Activated CD4-positive, alpha-beta T cell treated with anti-CD3 and anti-CD28 coated beads for 1 hour (primary cell): Measurements from ENCODE around the gene DOHH.
"Not testable (repeated sequence)": the region's sequence is repeated elsewhere in the genome, so short reads cannot be mapped to it uniquely, and the experiment has no call there.

Experiments
- DNase-seq: peaks from one replicate; pipeline ENCODE4 v3.0.0-alpha.2; 2020

DOHH gene

DNA sequence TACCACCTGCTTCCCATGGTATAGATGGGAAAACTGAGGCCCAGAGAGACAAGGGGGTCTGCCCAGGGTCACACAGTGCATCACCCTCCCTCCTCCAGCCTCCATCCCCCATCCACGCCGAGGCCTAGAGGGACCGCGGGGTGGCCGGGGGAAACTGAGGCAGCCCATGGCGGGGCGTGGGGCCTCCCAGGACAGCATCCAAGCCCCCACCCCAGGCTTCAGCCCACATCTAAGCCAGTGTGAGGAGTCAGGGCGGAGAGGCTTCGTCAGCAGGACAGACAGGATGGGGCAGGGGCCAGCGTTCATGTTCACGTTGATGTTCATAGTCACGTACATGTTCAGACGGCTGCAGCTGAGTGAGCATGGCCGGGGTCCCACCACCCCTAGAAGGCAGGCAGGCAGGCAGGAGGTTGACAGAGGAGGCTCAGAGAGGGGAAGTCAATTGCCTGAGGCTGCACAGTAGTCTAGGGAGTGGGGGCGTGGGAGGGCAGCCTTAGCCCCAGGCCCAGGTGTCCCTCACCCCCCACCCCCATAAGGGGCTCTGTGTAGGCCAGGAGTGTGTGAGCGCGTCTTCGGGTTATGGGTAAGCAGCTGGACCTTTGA, 43.4 kb downstream of the DOHH start:
- no peak for DNase-seq

DNA sequence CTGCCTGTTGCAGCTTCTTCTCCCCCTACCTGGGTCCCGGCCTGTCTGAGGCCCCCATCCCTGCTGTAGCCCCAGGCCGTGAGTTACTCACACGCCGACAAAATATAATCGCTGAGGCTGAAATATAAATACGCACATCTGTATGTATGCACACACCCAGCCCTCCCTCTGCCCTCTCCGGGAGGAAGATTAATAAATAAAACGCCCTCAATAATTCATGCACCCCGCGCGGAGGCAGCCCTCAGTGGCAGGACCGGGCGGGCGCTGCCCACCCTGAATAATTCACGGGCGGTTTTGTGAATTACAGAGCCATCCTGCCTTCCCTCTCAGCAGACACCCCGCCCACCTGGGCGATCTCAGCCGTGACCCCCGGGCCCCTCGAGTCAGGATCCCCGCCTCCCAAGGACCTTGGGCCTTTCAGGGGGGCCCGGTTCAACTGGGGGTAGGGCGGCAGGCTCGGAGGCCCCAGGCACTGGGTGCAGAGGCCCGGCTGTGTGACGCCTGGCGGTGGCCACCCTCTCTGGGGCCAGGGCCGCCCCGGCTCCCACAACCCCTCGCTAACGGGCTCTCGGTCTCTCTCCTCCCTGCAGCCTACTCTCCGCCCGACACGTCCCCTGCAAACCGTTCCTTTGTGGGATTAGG, 44.4 kb downstream of the DOHH start:
- no peak for DNase-seq

DNA sequence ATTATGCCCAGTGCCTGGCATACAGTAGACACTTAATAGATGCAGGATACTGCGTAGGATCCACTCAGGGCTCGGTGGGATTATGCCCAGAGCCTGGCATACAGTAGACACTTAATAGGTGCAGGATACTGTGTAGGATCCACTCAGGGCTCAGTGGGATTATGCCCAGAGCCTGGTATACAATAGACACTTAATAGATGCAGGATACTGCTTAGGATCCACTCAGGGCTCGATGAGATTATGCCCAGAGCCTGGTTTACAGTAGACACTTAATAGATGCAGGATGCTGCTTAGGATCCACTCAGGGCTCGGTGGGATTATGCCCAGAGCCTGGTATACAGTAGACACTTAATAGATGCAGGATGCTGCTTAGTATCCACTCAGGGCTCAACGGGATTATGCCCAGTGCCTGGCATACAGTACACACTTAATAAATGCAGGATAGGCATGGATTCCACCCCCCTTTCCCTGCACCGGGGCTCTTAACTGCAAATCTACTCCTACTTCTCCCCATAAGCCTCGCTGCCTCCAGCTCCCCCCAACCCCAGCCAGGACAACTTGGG, 45.0 kb downstream of the DOHH start:
- DNase-seq: no peak

DNA sequence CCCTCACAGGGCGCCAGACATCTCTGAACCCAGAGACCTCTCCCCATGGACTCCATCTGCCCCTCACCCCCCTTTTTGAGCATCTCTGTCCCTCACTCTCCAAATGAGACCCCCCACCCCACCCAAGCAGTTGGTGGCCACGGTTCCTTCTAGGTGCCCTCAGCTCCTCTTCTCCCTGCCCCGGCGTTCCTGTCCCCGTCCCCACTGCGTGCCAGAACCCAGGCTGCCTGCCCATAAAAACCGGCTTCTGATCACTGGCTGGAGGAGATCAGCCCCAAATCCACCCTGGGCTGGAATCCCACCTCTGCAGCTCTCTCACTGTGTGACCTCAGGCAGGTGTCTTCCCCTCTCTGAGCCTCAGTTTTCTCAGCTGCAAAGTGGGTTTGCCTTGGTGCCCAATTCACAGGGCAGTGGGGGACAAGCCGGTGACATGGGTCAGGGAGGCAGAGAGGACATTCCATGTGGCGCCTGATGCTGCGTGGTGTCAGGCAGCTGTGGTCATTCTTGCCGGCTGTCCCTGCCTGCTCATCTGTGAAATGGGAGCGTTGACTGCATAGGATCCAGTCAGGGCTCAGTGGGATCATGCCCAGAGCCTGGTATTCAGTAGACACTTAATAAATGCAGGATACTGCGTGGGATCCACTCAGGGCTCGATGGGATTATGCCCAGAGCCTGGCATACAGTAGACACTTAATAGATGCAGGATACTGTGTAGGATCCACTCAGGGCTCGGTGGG, 45.6 kb downstream of the DOHH start:
- no peak for DNase-seq

DNA sequence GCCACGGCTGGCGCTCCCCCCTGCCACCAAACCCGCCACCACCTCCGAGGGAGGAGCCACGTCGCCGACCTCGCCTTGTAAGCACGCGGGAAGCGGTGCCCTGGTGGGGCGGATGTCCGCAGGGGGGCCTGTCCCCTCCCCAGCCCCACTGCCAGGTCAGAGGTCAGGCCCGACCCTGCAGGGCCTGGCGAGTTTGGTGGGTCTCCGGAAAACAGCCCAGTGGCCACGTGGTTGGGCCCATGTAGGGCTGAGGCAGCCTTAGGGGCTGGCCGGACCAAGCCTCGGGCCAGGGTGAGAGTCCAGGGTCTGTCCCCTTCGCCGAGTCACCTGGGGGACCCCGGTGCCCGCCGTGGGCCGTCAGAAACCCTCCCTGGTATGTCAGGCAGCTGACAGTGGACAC, 46.6 kb downstream of the DOHH start:
- no peak for DNase-seq

DNA sequence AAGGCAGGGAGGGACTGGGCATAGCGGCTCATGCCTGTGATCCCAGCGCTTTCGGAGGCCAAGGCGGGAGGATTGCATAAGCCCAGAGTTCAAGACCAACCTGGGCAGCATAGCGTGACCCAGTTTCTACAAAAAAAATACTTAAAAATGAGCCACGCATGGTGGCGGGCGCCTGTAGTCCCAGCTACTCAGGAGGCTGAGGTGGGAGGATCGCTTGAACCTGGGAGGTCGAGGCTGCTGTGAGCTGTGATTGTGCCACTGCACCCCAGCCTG, 47.6 kb downstream of the DOHH start:
- not testable (repeated sequence) for DNase-seq

DNA sequence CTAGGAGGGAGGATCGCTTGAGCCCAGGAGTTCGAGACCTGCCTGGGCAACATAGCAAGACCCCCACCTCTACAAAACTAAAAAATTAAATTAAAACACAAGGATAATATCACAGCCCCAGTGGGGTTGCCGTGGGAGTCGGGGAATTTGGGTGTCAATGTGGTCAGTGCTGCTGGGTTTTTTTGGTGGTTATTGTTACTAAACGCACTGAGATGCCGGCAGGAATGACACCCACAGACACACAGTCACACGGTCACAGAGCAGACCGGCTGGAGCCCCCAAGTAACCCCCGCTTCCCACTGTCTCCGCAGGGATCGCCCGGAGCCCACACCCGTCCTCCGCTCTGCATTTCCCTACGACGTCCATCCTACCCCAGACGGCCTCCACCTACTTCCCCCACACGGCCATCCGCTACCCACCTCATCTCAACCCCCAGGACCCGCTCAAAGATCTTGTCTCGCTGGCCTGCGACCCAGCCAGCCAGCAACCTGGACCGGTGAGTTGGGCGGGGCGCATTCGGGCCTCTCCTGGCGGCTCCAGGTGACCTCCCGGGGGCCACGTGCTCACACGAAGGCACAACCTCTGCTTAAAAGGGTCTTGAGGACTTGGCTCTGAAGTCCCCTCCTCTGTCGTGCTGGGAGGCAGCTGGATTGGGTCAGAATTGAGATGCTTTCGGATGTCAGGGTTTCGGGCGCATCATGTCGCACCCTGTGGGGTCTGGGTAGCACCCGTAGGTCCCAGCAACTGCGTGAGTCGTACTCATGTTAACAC, 48.1 kb downstream of the DOHH start:
- DNase-seq: no peak

DNA sequence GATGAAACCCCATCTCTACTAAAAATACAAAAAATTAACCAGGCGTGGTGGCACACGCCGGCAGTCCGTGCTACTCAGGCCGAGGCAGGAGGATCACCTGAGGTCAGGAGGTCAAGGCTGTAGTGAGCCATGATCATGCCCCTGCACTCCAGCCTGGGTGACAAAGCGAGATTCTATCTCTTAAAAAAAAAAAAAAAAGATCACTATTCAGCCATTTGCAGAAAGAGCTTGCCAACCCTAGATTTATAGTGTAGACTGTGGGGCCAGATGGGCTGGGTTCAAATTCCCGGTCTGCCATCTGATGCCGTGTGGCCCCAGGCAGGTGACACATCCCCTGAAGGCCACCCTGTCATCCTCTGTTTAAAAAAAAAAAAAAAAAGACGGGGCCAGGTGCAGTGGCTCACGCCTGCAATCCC, 49.0 kb downstream of the DOHH start:
- DNase-seq: no peak

DNA sequence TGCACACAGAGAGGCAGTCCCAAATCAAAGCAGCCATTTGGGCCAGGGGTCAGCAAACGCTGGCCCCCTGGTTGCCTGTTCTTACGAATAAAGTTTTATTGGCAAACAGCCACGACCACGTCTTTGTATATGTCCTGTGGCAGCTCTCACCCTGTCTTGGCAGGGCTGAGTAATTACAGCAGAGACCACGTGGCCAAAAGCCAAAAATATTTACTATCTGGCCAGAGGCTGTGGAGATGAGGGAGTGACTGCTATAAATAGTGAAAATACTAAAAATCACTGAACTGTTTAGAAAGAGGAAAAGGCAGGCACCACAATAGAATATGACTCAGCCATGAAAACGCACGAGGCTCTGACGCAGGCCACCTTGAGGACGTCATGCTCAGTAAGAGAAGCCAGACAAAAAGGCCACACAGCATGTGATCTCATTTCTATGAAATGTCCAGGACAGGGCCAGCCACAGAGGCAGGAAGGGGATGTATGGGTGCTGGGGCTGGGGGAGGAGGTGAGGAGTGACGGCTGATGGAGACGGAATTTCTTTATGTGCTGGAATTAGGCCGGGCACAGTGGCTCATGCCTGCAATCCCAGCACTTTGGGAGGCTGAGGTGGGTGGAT, 49.6 kb downstream of the DOHH start:
- DNase-seq: no peak

DNA sequence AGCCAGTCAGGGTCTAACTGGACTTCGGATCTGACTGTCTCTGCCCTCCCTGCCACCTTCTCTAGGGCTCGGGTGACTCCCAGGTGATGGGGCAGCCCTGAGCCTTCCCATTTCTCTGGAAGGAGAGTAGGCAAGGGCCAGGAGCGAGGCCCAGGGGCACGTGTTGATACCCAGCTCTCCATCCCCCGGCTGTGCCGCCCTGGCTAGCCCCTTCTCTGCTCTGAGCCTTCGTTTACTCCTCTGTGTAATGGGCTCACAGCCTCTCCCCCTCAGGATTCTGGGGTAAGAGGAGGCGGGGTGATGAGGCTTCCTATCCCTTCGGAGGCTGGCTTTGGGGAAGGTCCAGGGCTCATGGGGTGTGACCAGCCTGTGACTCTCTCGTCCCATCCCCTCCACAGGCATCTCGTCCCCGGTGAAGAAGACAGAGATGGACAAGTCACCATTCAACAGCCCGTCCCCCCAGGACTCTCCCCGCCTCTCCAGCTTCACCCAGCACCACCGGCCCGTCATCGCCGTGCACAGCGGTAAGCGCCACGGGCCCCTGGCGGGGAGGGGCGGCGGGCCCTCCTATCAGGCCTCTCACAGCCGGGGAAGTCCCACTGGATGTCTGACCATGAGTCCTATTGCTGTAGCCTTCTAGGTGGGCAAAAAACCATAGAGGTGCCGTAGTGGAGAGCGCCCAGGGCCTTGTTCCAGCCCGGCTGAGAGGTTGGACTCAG, 51.7 kb downstream of the DOHH start:
- no peak for DNase-seq

DNA sequence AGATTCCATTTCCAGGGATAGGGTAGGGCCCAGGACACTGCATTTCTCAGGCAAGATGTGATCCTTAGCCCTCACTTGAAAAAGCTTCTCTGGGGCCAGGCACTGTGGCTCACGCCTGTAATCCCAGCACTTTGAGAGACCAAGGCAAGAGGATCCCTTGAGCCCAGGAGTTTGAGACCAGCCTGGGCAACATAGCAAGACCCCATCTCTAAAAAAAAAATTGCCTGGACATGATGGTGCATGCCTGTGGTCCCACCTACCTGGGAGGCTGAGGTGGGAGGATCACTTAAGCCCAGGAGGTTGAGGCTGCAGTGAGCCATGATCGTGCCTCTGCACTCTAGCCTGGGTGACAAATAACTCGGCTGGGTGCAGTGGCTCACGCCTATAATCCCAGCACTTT, 53.8 kb downstream of the DOHH start:
- DNase-seq: not testable (repeated sequence)

DNA sequence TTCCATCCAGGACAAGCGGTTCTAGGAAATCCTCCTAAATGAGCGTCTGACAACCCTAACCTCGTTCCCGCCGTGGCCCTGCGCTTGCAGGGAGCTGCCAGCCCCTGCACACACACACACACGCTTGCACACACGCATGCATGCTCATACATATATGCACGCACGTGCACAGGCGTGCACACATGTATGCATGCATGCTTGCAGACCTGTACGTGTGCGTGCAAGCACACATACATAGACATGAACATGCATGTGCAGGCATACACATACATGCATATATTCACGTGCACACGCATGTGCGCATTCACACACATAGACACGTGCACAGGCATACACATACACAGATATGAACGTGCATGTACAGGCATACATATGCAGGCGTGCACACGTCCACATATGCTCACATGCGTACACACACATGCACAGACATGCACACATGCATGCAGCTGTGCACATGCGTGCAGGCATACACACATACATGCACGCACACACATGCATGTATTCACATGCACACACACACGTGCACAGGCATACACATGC, 55.7 kb downstream of the DOHH start:
- DNase-seq: no peak

DNA sequence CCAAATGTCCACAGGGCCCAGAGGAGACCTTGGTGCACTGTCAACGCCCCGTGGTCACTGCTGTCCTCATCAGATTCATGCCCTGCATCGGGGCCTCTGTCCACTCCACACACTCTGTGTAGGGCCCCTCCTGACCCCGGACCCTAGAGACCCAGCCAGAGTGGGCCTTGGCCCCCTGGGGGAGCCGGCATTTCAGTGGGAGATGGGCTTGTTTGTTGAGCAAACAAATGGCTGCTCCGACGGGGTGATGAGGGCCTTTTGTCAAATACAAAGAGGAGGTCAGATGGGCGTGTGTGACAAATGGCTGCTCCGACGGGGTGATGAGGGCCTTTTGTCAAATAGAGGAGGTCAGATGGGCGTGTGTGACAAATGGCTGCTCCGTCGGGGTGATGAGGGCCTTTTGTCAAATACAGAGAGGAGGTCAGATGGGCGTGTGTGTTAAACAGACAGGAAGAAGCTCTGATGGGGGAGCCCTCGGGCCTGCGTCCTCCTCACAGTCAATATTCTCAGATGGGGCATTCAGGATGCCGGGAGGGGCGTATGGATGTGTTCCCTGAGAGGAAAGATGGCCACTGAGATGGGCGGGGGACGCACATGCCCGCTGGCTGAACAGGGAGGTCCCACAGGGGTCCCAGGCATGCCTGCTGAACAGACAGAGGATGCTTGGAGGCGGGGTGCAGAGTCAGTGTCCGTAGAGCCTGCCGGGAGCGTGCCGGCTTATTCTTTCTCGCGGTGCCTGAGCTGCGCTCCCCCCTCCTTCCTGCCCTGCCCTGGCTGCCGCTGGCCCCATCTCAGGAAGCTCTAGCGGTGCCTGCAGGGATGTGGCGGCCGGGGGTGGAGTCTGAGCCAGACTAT, 56.4 kb downstream of the DOHH start:
- DNase-seq: no peak

DNA sequence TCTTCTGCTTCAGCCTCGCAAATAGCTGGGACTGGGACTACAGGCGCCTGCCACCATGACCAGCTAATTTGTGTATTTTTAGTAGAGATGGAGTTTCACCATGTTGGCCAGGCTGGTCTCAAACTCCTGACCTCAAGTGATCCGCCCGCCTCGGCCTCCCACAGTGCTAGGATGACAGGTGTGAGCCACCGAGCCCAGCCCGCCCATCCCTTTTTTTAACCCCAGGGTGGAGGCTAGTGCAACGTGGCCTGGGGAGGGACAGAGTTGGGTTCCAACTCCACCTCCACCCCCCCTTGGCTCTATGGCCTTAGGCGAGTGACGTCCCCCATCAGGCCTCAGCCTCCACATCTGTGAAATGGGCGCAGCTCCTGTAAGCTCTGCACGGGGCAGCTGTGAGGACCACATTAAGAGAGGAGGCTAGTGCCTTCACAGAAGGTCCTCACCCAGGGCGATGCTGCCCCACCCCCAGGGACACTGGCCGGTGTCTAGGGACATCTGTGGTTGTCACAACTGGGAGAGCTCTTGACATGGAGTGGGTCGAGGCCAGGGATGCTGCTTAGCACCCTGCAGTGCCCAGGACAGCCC, 57.9 kb downstream of the DOHH start:
- DNase-seq: no peak

DNA sequence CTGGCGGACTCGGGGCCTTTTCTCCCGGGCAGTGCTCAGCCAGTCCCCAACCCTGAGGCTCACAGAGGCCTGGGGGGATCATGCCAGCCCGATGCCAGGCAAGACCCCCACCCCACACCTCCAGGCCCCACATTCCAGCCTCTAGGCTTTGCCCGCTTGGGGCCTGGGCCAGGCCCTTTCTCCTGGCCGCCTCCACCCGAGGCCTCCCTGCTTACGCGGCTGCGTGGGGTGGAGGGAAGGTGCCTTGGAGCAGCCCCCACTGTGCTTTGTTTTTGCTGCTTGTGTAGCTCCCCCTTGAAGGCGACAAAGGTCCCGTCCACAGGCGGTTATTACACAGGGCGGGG, 58.5 kb downstream of the DOHH start:
- DNase-seq: no peak

DNA sequence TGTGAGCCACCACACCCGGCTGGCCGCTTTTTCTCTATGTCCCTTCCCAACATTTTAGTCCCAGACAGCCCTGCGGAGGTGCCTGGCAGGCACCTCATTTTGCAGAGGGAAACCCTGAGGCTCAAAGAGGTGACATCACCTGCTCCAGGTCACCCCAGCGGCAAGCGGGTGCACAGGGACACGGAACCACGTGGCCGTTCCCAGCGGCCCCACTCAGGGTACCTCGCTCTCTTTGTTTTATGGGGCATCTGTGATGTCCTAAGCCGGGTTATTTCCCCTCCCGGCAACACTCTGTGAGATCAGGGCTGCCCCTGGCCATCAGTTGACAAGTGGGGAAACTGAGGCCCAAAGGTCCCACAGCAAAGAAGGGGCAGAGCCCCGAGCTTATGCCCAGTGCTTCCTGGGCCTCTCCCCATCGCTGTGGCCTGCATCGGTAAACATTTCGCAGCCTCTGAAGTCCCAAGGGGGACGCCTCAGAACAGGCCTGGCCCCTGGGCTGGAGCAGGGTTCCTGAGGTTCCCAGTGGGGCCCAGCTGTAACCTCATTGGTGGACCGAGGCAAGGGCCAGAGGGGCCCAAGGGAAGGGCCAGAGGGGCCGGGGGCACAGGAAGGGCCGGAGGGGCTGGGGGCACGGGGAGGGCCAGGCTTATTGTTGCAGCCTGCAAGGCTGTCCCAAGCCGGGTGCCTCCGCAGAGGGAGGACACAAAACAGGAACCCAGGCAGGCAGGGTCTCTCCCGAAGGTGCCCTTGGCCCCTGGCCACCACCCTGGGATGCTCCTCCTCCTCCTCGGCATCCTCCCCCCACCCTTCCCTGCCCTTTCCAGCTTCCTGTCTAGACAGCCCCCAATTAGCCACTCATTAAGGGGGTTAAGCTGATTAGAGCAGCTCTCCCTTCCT, 59.1 kb downstream of the DOHH start:
- DNase-seq: no peak
